Gastrocnemius medialis (tissue), 4 donors: ENCODE results near the gene OGDH.

ENCODE experiments used
- POLR2A ChIP-seq, 2 donors: fragments of 450-650 bp; IDR thresholded peaks; one replicate each; pipeline ENCODE4 v1.6.1; 2017; ENCODE audit warnings: antibody characterized with exemption in 2 of 2, mild to moderate bottlenecking in 2 of 2, moderate library complexity in 2 of 2
- TF ChIP-seq, protein P1 (sequence below), 5 experiments: fragments of 450-650 bp in 3 of 5; fragments of 200-600 bp in 2 of 5; sonication (generic) in 2 of 5; IDR thresholded peaks in 4 of 5; conservative IDR thresholded peaks in 1 of 5; 1 replicate in 4 of 5; 2 replicates in 1 of 5; pipeline ENCODE4 v1.5.1; 2016 to 2019; ENCODE audit warnings: antibody characterized with exemption in 5 of 5, mild to moderate bottlenecking in 3 of 5, moderate library complexity in 3 of 5

DNA sequence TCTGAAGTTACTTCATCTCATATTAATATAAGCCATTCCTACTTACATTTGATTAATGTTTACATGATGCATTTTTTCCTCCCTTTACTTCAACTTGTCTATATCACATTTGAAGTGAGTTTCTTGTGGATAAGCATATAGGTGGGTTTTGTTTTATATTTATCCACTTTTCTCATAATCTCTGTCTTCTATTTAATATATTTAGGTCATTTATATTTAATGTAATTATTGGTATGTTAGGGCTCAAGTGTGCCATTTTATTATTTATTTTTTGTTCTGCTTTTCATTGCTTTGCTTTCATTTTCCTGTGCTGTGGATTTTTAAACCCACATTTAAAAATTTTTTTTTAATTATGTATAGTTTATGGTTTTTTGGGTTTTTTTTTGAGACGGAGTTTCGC is 54.8 kb downstream of the OGDH start:
- TF ChIP-seq, protein P1, sequence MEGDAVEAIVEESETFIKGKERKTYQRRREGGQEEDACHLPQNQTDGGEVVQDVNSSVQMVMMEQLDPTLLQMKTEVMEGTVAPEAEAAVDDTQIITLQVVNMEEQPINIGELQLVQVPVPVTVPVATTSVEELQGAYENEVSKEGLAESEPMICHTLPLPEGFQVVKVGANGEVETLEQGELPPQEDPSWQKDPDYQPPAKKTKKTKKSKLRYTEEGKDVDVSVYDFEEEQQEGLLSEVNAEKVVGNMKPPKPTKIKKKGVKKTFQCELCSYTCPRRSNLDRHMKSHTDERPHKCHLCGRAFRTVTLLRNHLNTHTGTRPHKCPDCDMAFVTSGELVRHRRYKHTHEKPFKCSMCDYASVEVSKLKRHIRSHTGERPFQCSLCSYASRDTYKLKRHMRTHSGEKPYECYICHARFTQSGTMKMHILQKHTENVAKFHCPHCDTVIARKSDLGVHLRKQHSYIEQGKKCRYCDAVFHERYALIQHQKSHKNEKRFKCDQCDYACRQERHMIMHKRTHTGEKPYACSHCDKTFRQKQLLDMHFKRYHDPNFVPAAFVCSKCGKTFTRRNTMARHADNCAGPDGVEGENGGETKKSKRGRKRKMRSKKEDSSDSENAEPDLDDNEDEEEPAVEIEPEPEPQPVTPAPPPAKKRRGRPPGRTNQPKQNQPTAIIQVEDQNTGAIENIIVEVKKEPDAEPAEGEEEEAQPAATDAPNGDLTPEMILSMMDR (IDR thresholded peaks at IDR 0.05 in 4 of 5, conservative IDR thresholded peaks at IDR 0.05 in 1 of 5): no peak
- no peak for TF ChIP-seq POLR2A (IDR thresholded peaks at IDR 0.05)
